Naive thymus-derived CD8-positive, alpha-beta T cell (primary cell): Measurements from ENCODE around the gene EDEM1. TPM values are rescaled to one million over a fixed set of nuclear protein-coding genes. Genes with fewer than 3 reads are reported as not detected.
A peak's percentile ranks its signal among the peaks of the same experiment; 100 is the strongest.

Source experiments
- ATAC-seq, 2 donors: fragments of 150-1000 bp; cut with Tn5 transposase in 1 of 2; sonication (Bioruptor Pico), chemical (Tn5 transposase) in 1 of 2; 1 replicate in 1 of 2; 2 replicates in 1 of 2; pipeline ENCODE4 v1.10.0; 2021; ENCODE audit warnings: mild to moderate bottlenecking in 2 of 2, moderate library complexity in 2 of 2
- POLR2A ChIA-PET: fragments of 350-600 bp; sonication (Branson Sonifier 250); formaldehyde crosslinking; loops from one replicate; lab custom pipeline; 2021; ENCODE audit warnings: antibody characterized with exemption; lab: Charles Lee
- DNase-seq, 10 donors: peaks; one replicate each; pipeline versions ENCODE4 v3.0.0 to v3.0.0-alpha.2; 2020 to 2022
- H3K27ac Mint-ChIP-seq, 10 donors: one replicate each; pipeline ENCODE4 v1.8.0; 2020 to 2022; ENCODE audit warnings: mild to moderate bottlenecking in 10 of 10, mixed read lengths in 10 of 10, moderate library complexity in 4 of 10, inconsistent platforms in 1 of 10
- H3K27me3 Mint-ChIP-seq, 5 donors: one replicate each; pipeline ENCODE4 v1.8.0; 2021 to 2022; ENCODE audit warnings: mixed read lengths in 5 of 5
- H3K36me3 Mint-ChIP-seq, 3 donors: one replicate each; pipeline ENCODE4 v1.8.0; 2020 to 2022; ENCODE audit warnings: mixed read lengths in 3 of 3, mild to moderate bottlenecking in 2 of 3, inconsistent platforms in 1 of 3
- H3K4me1 Mint-ChIP-seq, 4 donors: one replicate each; pipeline ENCODE4 v1.8.0; 2021 to 2022; ENCODE audit warnings: mixed read lengths in 4 of 4
- H3K4me3 Mint-ChIP-seq, 10 donors: one replicate each; pipeline ENCODE4 v1.8.0; 2020 to 2022; ENCODE audit warnings: mild to moderate bottlenecking in 10 of 10, mixed read lengths in 10 of 10, moderate library complexity in 6 of 10, inconsistent platforms in 1 of 10
- H3K9me3 Mint-ChIP-seq, 9 donors: one replicate each; pipeline ENCODE4 v1.8.0; 2020 to 2022; ENCODE audit warnings: mixed read lengths in 9 of 9, mild to moderate bottlenecking in 3 of 9, inconsistent platforms in 1 of 9, moderate library complexity in 1 of 9
- polyA plus RNA-seq, 3 donors: library from polyadenylated mRNA; unstranded; fragments of 300-500 nt; fragmentation: Illumina TruSeq; gene quantifications; one replicate each; pipeline ENCODE4 v1.2.3, GENCODE V29; 2021
- total RNA-seq, 8 experiments: library from RNA in 2 of 8; stranded (reverse) in 2 of 8; gene quantifications; one replicate each; pipeline ENCODE4 v1.2.3 and lab custom pipeline; 2021 to 2026

EDEM1 gene
- total and polyA plus RNA-seq, 5 experiments from 2014 or later: 25.5 to 109 (median 31.0) TPM

GRCh38 chr3:5192571-5193365 lies 5.3 kb downstream of the EDEM1 start:
- Mint-ChIP-seq H3K36me3 (peaks cover 7 to 31% (median 16%) of the 10 kb centered on the region in 3 donors), H3K4me1 (peaks cover 54 to 85% (median 83%) of the 10 kb centered on the region in 4 donors), H3K4me3 (peak overlapping the region in 9 of 10 donors; percentile 7 to 74 (median 59)), H3K27ac (peak overlapping the region; percentile 58 to 99 (median 87)), H3K9me3 (peaks cover 0 to 9% (median 0%) of the 10 kb centered on the region in 9 donors), H3K27me3 (no peaks in the 10 kb centered on the region)
- ATAC-seq (no peak), DNase-seq (no peak)
- POLR2A ChIA-PET: no interaction called here

GRCh38 chr3:5194341-5194740 lies 6.8 kb downstream of the EDEM1 start:
- DNase-seq: no peak
- no peak for ATAC-seq
- Mint-ChIP-seq H3K27ac (peak overlapping the region; percentile 23 to 99 (median 94)), H3K4me1 (peaks cover 56 to 93% (median 89%) of the 10 kb centered on the region in 4 donors), H3K9me3 (peaks cover 0 to 9% (median 0%) of the 10 kb centered on the region in 9 donors), H3K36me3 (peaks cover 7 to 41% (median 16%) of the 10 kb centered on the region in 3 donors), H3K4me3 (peak overlapping the region in 6 of 10 donors; percentile 44 to 85 (median 67)), H3K27me3 (no peaks in the 10 kb centered on the region)
- POLR2A ChIA-PET: interaction anchor here (0.9 kb wide), 1 partner anchor 9 kb away, joined by 3 read pairs; no protein-coding TSS in a partner anchor

GRCh38 chr3:5194801-5195509 lies 7.4 kb downstream of the EDEM1 start:
- DNase-seq: peak in 4 of 10 donors; percentile 12 to 62 (median 32)
- peaks cover 54 to 93% (median 88%) of the 10 kb centered on the region in 4 donors for H3K4me1 Mint-ChIP-seq
- POLR2A ChIA-PET: interaction anchor here (1.0 to 4.6 kb wide), 2 partner anchors 8 to 72 kb away, joined by 4 to 116 read pairs; partner anchors contain the start of gene EDEM1
- H3K27ac Mint-ChIP-seq: peak overlapping the region; percentile 23 to 99 (median 94)
- ATAC-seq: peak; percentile 37 to 48
- H3K9me3 Mint-ChIP-seq: peaks cover 0 to 9% (median 0%) of the 10 kb centered on the region in 9 donors
- peaks cover 7 to 46% (median 18%) of the 10 kb centered on the region in 3 donors for H3K36me3 Mint-ChIP-seq
- peak overlapping the region in 9 of 10 donors; percentile 11 to 85 (median 65) for H3K4me3 Mint-ChIP-seq
- H3K27me3 Mint-ChIP-seq: no peaks in the 10 kb centered on the region

GRCh38 chr3:5195605-5196004 lies 8.1 kb downstream of the EDEM1 start:
- DNase-seq (peak in 3 of 10 donors; percentile 10 to 23 (median 16)), ATAC-seq (peak; percentile 14 to 24)
- POLR2A ChIA-PET: interaction anchor here (1.0 to 4.6 kb wide), 3 partner anchors 8 to 702 kb away, joined by 3 to 116 read pairs (median 4); partner anchors contain the start of genes EDEM1 and ITPR1
- Mint-ChIP-seq H3K4me3 (peak overlapping the region in 8 of 10 donors; percentile 4 to 85 (median 67)), H3K4me1 (peaks cover 51 to 92% (median 87%) of the 10 kb centered on the region in 4 donors), H3K27me3 (no peaks in the 10 kb centered on the region), H3K9me3 (peaks cover 0 to 9% (median 0%) of the 10 kb centered on the region in 9 donors), H3K36me3 (peaks cover 7 to 52% (median 21%) of the 10 kb centered on the region in 3 donors), H3K27ac (peak overlapping the region; percentile 73 to 99 (median 94))

- peaks cover 7 to 61% (median 25%) of the 10 kb centered on the region in 3 donors for H3K36me3 Mint-ChIP-seq
- POLR2A ChIA-PET: interaction anchor here (0.7 to 4.6 kb wide), 8 partner anchors 10 to 1399 kb away, joined by 3 to 116 read pairs (median 4); partner anchors contain the start of genes EDEM1 and ITPR1
- H3K27ac Mint-ChIP-seq: peak overlapping the region; percentile 89 to 99 (median 95)
- H3K9me3 Mint-ChIP-seq: peaks cover 0 to 9% (median 0%) of the 10 kb centered on the region in 9 donors
- DNase-seq (no peak), ATAC-seq (peak in 1 of 2 donors; percentile 20)
- H3K4me1 Mint-ChIP-seq: peaks cover 49 to 89% (median 78%) of the 10 kb centered on the region in 4 donors
- no peaks in the 10 kb centered on the region for H3K27me3 Mint-ChIP-seq
- H3K4me3 Mint-ChIP-seq: peak overlapping the region; percentile 59 to 88 (median 82)
Measured at GRCh38 chr3:5197022-5197421, 9.5 kb downstream of the EDEM1 start.

GRCh38 chr3:5197470-5198312 lies 10.2 kb downstream of the EDEM1 start:
- Mint-ChIP-seq H3K9me3 (peaks cover 0 to 9% (median 0%) of the 10 kb centered on the region in 9 donors), H3K36me3 (peaks cover 7 to 66% (median 28%) of the 10 kb centered on the region in 3 donors), H3K4me1 (peaks cover 44 to 83% (median 72%) of the 10 kb centered on the region in 4 donors), H3K4me3 (peak overlapping the region; percentile 61 to 88 (median 82)), H3K27me3 (no peaks in the 10 kb centered on the region), H3K27ac (peak overlapping the region; percentile 89 to 99 (median 95))
- ATAC-seq (peak; percentile 73 to 83), DNase-seq (peak in 6 of 10 donors; percentile 15 to 71 (median 43))
- POLR2A ChIA-PET: interaction anchor here (0.7 to 4.6 kb wide), 7 partner anchors 10 to 1399 kb away, joined by 3 to 116 read pairs (median 3); partner anchors contain the start of gene EDEM1

GRCh38 chr3:5198313-5198677 lies 10.8 kb downstream of the EDEM1 start:
- Mint-ChIP-seq H3K27me3 (no peaks in the 10 kb centered on the region), H3K36me3 (peaks cover 7 to 67% (median 32%) of the 10 kb centered on the region in 3 donors), H3K4me1 (peaks cover 42 to 76% (median 66%) of the 10 kb centered on the region in 4 donors), H3K27ac (peak overlapping the region; percentile 89 to 99 (median 95)), H3K9me3 (peaks cover 0 to 9% (median 0%) of the 10 kb centered on the region in 9 donors), H3K4me3 (peak overlapping the region; percentile 3 to 88 (median 62))
- DNase-seq (no peak), ATAC-seq (no peak)
- POLR2A ChIA-PET: interaction anchor here (1.6 to 4.6 kb wide), 2 partner anchors 11 to 68 kb away, joined by 3 to 116 read pairs; partner anchors contain the start of gene EDEM1

- DNase-seq (no peak), ATAC-seq (no peak)
- POLR2A ChIA-PET: interaction anchor here (0.5 to 4.6 kb wide), 2 partner anchors 12 to 68 kb away, joined by 3 to 116 read pairs; partner anchors contain the start of gene EDEM1
- H3K36me3 Mint-ChIP-seq: peaks cover 7 to 67% (median 28%) of the 10 kb centered on the region in 3 donors
- H3K9me3 Mint-ChIP-seq: peaks cover 0 to 9% (median 0%) of the 10 kb centered on the region in 9 donors
- H3K4me1 Mint-ChIP-seq: peaks cover 38 to 70% (median 60%) of the 10 kb centered on the region in 4 donors
- H3K27me3 Mint-ChIP-seq: no peaks in the 10 kb centered on the region
- peak overlapping the region; percentile 89 to 99 (median 95) for H3K27ac Mint-ChIP-seq
- H3K4me3 Mint-ChIP-seq: peak overlapping the region in 5 of 10 donors; percentile 2 to 88 (median 46)
Measured at GRCh38 chr3:5198986-5199731, 11.7 kb downstream of the EDEM1 start.

GRCh38 chr3:5201536-5201935 lies 14.0 kb downstream of the EDEM1 start:
- Mint-ChIP-seq H3K9me3 (peaks cover 0 to 9% (median 0%) of the 10 kb centered on the region in 9 donors), H3K4me1 (peaks cover 25 to 54% (median 38%) of the 10 kb centered on the region in 4 donors), H3K36me3 (peaks cover 14 to 85% (median 31%) of the 10 kb centered on the region in 3 donors), H3K4me3 (no peak overlapping the region), H3K27ac (peak overlapping the region in 7 of 10 donors; percentile 19 to 70 (median 49)), H3K27me3 (no peaks in the 10 kb centered on the region)
- ATAC-seq (no peak), DNase-seq (no peak)
- POLR2A ChIA-PET: no interaction called here

- POLR2A ChIA-PET: no interaction called here
- peak overlapping the region in 7 of 10 donors; percentile 11 to 70 (median 49) for H3K27ac Mint-ChIP-seq
- DNase-seq: no peak
- peaks cover 0 to 5% (median 0%) of the 10 kb centered on the region in 9 donors for H3K9me3 Mint-ChIP-seq
- no peak overlapping the region for H3K4me3 Mint-ChIP-seq
- H3K27me3 Mint-ChIP-seq: no peaks in the 10 kb centered on the region
- no peak for ATAC-seq
- peaks cover 19 to 47% (median 32%) of the 10 kb centered on the region in 4 donors for H3K4me1 Mint-ChIP-seq
- H3K36me3 Mint-ChIP-seq: peaks cover 11 to 85% (median 34%) of the 10 kb centered on the region in 3 donors
Measured at GRCh38 chr3:5202222-5202621, 14.7 kb downstream of the EDEM1 start.
